Common myeloid progenitor, CD34-positive (primary cell): ENCODE measurements around the gene IFT57.

ENCODE experiments used
- CTCF ChIA-PET: fragments of 350-600 bp; sonication (Branson Sonifier 250); formaldehyde crosslinking; loops from one replicate; lab custom pipeline; 2021; ENCODE audit warnings: antibody characterized with exemption; lab: Charles Lee
- POLR2A ChIA-PET: fragments of 350-600 bp; sonication (Branson Sonifier 250); formaldehyde crosslinking; loops from one replicate; lab custom pipeline; 2021; ENCODE audit warnings: antibody characterized with exemption; lab: Charles Lee
- DNase-seq, 3 donors: peaks; one replicate each; pipeline versions ENCODE4 v3.0.0 to v3.0.0-alpha.2; 2013
- H3K27ac ChIP-seq, 2 experiments: 1 replicate in 1 of 2; 2 replicates in 1 of 2; pipeline ENCODE4 v1.7.0; 2013; ENCODE audit warnings: inconsistent platforms in 2 of 2, low read length in 2 of 2, mild to moderate bottlenecking in 2 of 2, low read depth in 1 of 2, moderate library complexity in 1 of 2; ENCODE audit not compliant: severe bottlenecking in 2 of 2, insufficient read depth in 1 of 2, poor library complexity in 1 of 2
- H3K27me3 ChIP-seq, 5 experiments: replicated peaks in 2 of 5; 1 replicate in 3 of 5; 2 replicates in 2 of 5; pipeline versions ENCODE4 v1.6.1 to v1.7.0; 2013; ENCODE audit warnings: low read length in 4 of 5, mild to moderate bottlenecking in 2 of 5, moderate library complexity in 2 of 5, inconsistent platforms in 1 of 5; ENCODE audit not compliant: insufficient read depth in 5 of 5, control insufficient read depth in 4 of 5
- H3K36me3 ChIP-seq, 4 experiments: 1 replicate in 2 of 4; 2 replicates in 2 of 4; pipeline versions ENCODE4 v1.6.1 to v1.7.0; 2013; ENCODE audit warnings: low read length in 3 of 4, control low read depth in 1 of 4, mild to moderate bottlenecking in 1 of 4; ENCODE audit not compliant: control insufficient read depth in 4 of 4, insufficient read depth in 4 of 4
- H3K4me1 ChIP-seq, 4 experiments: 1 replicate in 3 of 4; 2 replicates in 1 of 4; pipeline versions ENCODE4 v1.6.1 to v1.7.1; 2013; ENCODE audit warnings: low read length in 3 of 4, mild to moderate bottlenecking in 3 of 4, control low read depth in 1 of 4, inconsistent platforms in 1 of 4, moderate library complexity in 1 of 4; ENCODE audit not compliant: control insufficient read depth in 4 of 4, insufficient read depth in 4 of 4; ENCODE audit errors: control extremely low read depth in 1 of 4
- H3K4me3 ChIP-seq, 7 experiments: 1 replicate in 4 of 7; 2 replicates in 3 of 7; pipeline versions ENCODE4 v1.5.1 to v1.7.0; 2013; ENCODE audit warnings: mild to moderate bottlenecking in 7 of 7, low read length in 6 of 7, moderate library complexity in 6 of 7, inconsistent platforms in 2 of 7, low read depth in 2 of 7, control low read depth in 1 of 7; ENCODE audit not compliant: insufficient read depth in 4 of 7, control insufficient read depth in 1 of 7; ENCODE audit errors: extremely low read depth in 1 of 7
- H3K9me3 ChIP-seq, 5 experiments: 1 replicate in 4 of 5; 2 replicates in 1 of 5; pipeline versions ENCODE4 v1.6.1 to v1.7.1; 2013; ENCODE audit warnings: low read length in 4 of 5, mild to moderate bottlenecking in 2 of 5, inconsistent platforms in 1 of 5, low read depth in 1 of 5, moderate library complexity in 1 of 5; ENCODE audit not compliant: control insufficient read depth in 4 of 5, insufficient read depth in 2 of 5; ENCODE audit errors: control extremely low read depth in 1 of 5
- WGBS: methylation state at CpG from one replicate; pipeline ENCODE4 v1.1.5; 2013; ENCODE audit not compliant: insufficient coverage; 5-methylcytosine and 5-hydroxymethylcytosine counted together

Gene IFT57

GRCh38 chr3:108119398-108120104 lies 102.7 kb downstream of the IFT57 start:
- H3K9me3 ChIP-seq, result no peaks in the 10 kb centered on the region
- POLR2A ChIA-PET, result no interaction called here
- peak; percentile 54 to 88 (median 75) for DNase-seq
- CTCF ChIA-PET, result interaction anchor here (1.8 to 2.2 kb wide), 2 partner anchors 27 to 34 kb away, joined by 4 to 8 read pairs; no protein-coding TSS in a partner anchor
- peak overlapping the region in 1 of 7 experiments; percentile 33 for H3K4me3 ChIP-seq
- no peak overlapping the region for H3K27ac ChIP-seq
- WGBS, result 49% methylated on average over 3 of the region's 3 CpGs
- H3K27me3 ChIP-seq, result no peaks in the 10 kb centered on the region
- H3K4me1 ChIP-seq, result peaks cover 22 to 63% (median 42%) of the 10 kb centered on the region in 4 experiments
- no peaks in the 10 kb centered on the region for H3K36me3 ChIP-seq

- 85% methylated on average over 4 of the region's 6 CpGs for WGBS
- Histone ChIP-seq H3K9me3 (no peaks in the 10 kb centered on the region), H3K4me3 (no peak overlapping the region), H3K27ac (no peak overlapping the region), H3K36me3 (no peaks in the 10 kb centered on the region), H3K4me1 (peaks cover 13 to 51% (median 31%) of the 10 kb centered on the region in 4 experiments), H3K27me3 (no peaks in the 10 kb centered on the region)
- POLR2A ChIA-PET, result no interaction called here
- CTCF ChIA-PET, result interaction anchor here (1.1 to 1.9 kb wide), 5 partner anchors 13 to 29 kb away, joined by 3 to 7 read pairs (median 6); no protein-coding TSS in a partner anchor
- peak in 2 of 3 donors; percentile 23 to 37 for DNase-seq
Observed at GRCh38 chr3:108118038-108118768, 104.0 kb downstream of the IFT57 start.

GRCh38 chr3:108117241-108117775 lies 104.9 kb downstream of the IFT57 start:
- H3K4me1 ChIP-seq, result peaks cover 13 to 42% (median 28%) of the 10 kb centered on the region in 4 experiments
- no peaks in the 10 kb centered on the region for H3K36me3 ChIP-seq
- peak in 2 of 3 donors; percentile 44 to 59 for DNase-seq
- H3K27me3 ChIP-seq, result no peaks in the 10 kb centered on the region
- WGBS, result 90% methylated on average over 3 of the region's 6 CpGs
- no peak overlapping the region for H3K4me3 ChIP-seq
- H3K27ac ChIP-seq, result no peak overlapping the region
- no peaks in the 10 kb centered on the region for H3K9me3 ChIP-seq
- POLR2A ChIA-PET, result no interaction called here
- CTCF ChIA-PET, result interaction anchor here (1.1 to 1.9 kb wide), 5 partner anchors 10 to 25 kb away, joined by 3 to 7 read pairs (median 6); no protein-coding TSS in a partner anchor

- H3K4me3 ChIP-seq, result no peak overlapping the region
- no peaks in the 10 kb centered on the region for H3K36me3 ChIP-seq
- POLR2A ChIA-PET, result no interaction called here
- H3K9me3 ChIP-seq, result no peaks in the 10 kb centered on the region
- 97% methylated on average over 13 of the region's 16 CpGs for WGBS
- CTCF ChIA-PET, result interaction anchor here (0.6 to 2.6 kb wide), 6 partner anchors 8 to 74 kb away, joined by 3 to 6 read pairs (median 4); no protein-coding TSS in a partner anchor
- no peak for DNase-seq
- peaks cover 0 to 20% (median 15%) of the 10 kb centered on the region in 4 experiments for H3K4me1 ChIP-seq
- no peak overlapping the region for H3K27ac ChIP-seq
- H3K27me3 ChIP-seq, result no peaks in the 10 kb centered on the region
Observed at GRCh38 chr3:108114423-108115065, 107.7 kb downstream of the IFT57 start.

- Histone ChIP-seq H3K4me3 (no peak overlapping the region), H3K4me1 (peaks cover 0 to 19% (median 14%) of the 10 kb centered on the region in 4 experiments), H3K9me3 (no peaks in the 10 kb centered on the region), H3K27ac (no peak overlapping the region), H3K27me3 (no peaks in the 10 kb centered on the region), H3K36me3 (no peaks in the 10 kb centered on the region)
- CTCF ChIA-PET, result interaction anchor here (1.1 to 2.6 kb wide), 2 partner anchors 8 to 9 kb away, joined by 3 to 6 read pairs; no protein-coding TSS in a partner anchor
- WGBS, result 94% methylated on average over 15 of the region's 15 CpGs
- no peak for DNase-seq
- POLR2A ChIA-PET, result no interaction called here
Observed at GRCh38 chr3:108113975-108114374, 108.2 kb downstream of the IFT57 start.

DNA sequence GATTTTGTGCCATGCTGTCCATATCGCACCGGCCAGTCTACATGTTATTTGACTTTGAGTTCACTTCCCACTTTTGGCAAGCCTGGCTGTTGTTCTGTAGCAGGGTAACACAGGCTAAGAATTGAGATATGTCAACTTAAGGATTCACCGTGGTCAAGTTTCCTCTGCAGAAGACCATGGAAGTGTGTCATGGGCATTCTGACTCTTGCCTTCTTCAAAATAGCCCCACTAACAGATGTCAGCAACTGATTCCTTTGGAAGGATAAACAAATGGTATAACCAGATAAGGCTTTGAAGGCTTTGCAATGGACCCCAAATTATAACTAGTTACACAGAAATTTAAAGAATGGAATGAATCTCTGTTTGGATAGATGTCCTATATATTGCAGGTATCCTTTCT lies 111.3 kb downstream of the IFT57 start:
- WGBS, result 100% methylated on average over 2 of the region's 3 CpGs
- Histone ChIP-seq H3K27me3 (no peaks in the 10 kb centered on the region), H3K4me1 (peaks cover 0 to 4% (median 0%) of the 10 kb centered on the region in 4 experiments), H3K9me3 (no peaks in the 10 kb centered on the region), H3K27ac (no peak overlapping the region), H3K4me3 (no peak overlapping the region), H3K36me3 (no peaks in the 10 kb centered on the region)
- POLR2A ChIA-PET, result no interaction called here
- CTCF ChIA-PET, result no interaction called here
- peak in 1 of 3 donors; percentile 43 for DNase-seq
